SK-N-SH treated with all-trans-retinoic acid at 6 μM for 48 hours (cell line): ENCODE results near the gene CDRT4.

Experiments
- CREB5 ChIP-seq: fragments of 250-450 bp; sonication (Bioruptor Pico); IDR thresholded peaks from 2 replicates; pipeline ENCODE4 v1.5.1; 2020; ENCODE audit warnings: low read depth, mild to moderate bottlenecking, moderate library complexity
- TCF4 ChIP-seq: fragments of 250-450 bp; sonication (Bioruptor Pico); IDR thresholded peaks from 2 replicates; pipeline ENCODE4 v1.8.0; 2021; ENCODE audit warnings: mild to moderate bottlenecking, moderate library complexity, borderline replicate concordance

GRCh38 chr17:15501282-15501681 is 33.9 kb upstream of the CDRT4 start:
- TF ChIP-seq CREB5 (CRISPR knock-in tag) (no peak), TCF4 (no peak)
